ENCODE measurements around the gene MTA2.

Gene MTA2

GRCh38 chr11:62600367-62601121 lies 1.1 kb downstream of the MTA2 start:
- peaks cover 44% of the 10 kb centered on the region for H3K79me2 ChIP-seq (ENCODE audit: insufficient read depth, low read depth)

GRCh38 chr11:62599901-62600300 lies 1.8 kb downstream of the MTA2 start:
- Histone ChIP-seq H3K27ac (peak overlapping the region; percentile 88; the same call in 1 of the 2 replicates), H3K79me2 (ENCODE audit: insufficient read depth, low read depth) (peaks cover 44% of the 10 kb centered on the region), H3K36me3 (ENCODE audit: insufficient read depth) (peaks cover 11% of the 10 kb centered on the region; the same call in 1 of the 2 replicates), H3K27me3 (ENCODE audit: insufficient read depth, low read depth) (no peaks in the 10 kb centered on the region), H3K4me2 (peak overlapping the region; percentile 92), H2AFZ (ENCODE audit: low read depth) (no peak overlapping the region), H3K9ac (no peak overlapping the region; the same call in 1 of the 2 replicates), H3K4me3 (IDR thresholded peaks at IDR 0.05; ENCODE audit: insufficient read depth, low read depth, low read length) (no peak overlapping the region), H3K4me1 (ENCODE audit: low read depth, poor library complexity, severe bottlenecking) (peaks cover 25% of the 10 kb centered on the region), H4K20me1 (ENCODE audit: insufficient read depth) (no peaks in the 10 kb centered on the region)
- TF ChIP-seq CTCF (conservative IDR thresholded peaks at IDR 0.05; ENCODE audit: low read depth, low read length), result no peak

More at GRCh38 chr11:62600367-62601121, 1.1 kb downstream of the MTA2 start:
- Histone ChIP-seq H4K20me1 (ENCODE audit: insufficient read depth) (no peaks in the 10 kb centered on the region), H3K27me3 (ENCODE audit: insufficient read depth, low read depth) (no peaks in the 10 kb centered on the region), H3K9ac (peak overlapping the region; percentile 96), H3K4me1 (ENCODE audit: low read depth, poor library complexity, severe bottlenecking) (peaks cover 25% of the 10 kb centered on the region), H3K4me3 (IDR thresholded peaks at IDR 0.05; ENCODE audit: insufficient read depth, low read depth, low read length) (no peak overlapping the region), H3K36me3 (ENCODE audit: insufficient read depth) (peaks cover 6% of the 10 kb centered on the region; the same call in 1 of the 2 replicates), H3K27ac (peak overlapping the region; percentile 88), H3K4me2 (peak overlapping the region; percentile 92), H2AFZ (ENCODE audit: low read depth) (peak overlapping the region; percentile 58; the same call in 1 of the 2 replicates)
- TF ChIP-seq CTCF (conservative IDR thresholded peaks at IDR 0.05; ENCODE audit: low read depth, low read length), result no peak

- H2AFZ ChIP-seq (ENCODE audit: low read depth), result no peak overlapping the region
- H4K20me1 ChIP-seq (ENCODE audit: insufficient read depth), result no peaks in the 10 kb centered on the region
These were observed 2.5 kb downstream of the MTA2 start for GRCh38 chr11:62599069-62599696.

GRCh38 chr11:62595124-62595523 lies 6.5 kb downstream of the MTA2 start:
- no peaks in the 10 kb centered on the region for H3K27me3 ChIP-seq (ENCODE audit: insufficient read depth, low read depth)
- peaks cover 14% of the 10 kb centered on the region; the same call in 1 of the 2 replicates for H3K36me3 ChIP-seq (ENCODE audit: insufficient read depth)
- no peak overlapping the region for H2AFZ ChIP-seq (ENCODE audit: low read depth)
- H3K9ac ChIP-seq, result no peak overlapping the region
- peaks cover 41% of the 10 kb centered on the region for H3K79me2 ChIP-seq (ENCODE audit: insufficient read depth, low read depth)
- H3K4me3 ChIP-seq (IDR thresholded peaks at IDR 0.05; ENCODE audit: insufficient read depth, low read depth, low read length), result no peak overlapping the region
- peaks cover 44% of the 10 kb centered on the region for H3K4me1 ChIP-seq (ENCODE audit: low read depth, poor library complexity, severe bottlenecking)
- TF ChIP-seq CTCF (conservative IDR thresholded peaks at IDR 0.05; ENCODE audit: low read depth, low read length), result no peak
- no peaks in the 10 kb centered on the region for H4K20me1 ChIP-seq (ENCODE audit: insufficient read depth)
- H3K4me2 ChIP-seq, result no peak overlapping the region
- no peak overlapping the region for H3K27ac ChIP-seq

More at GRCh38 chr11:62599069-62599696, 2.5 kb downstream of the MTA2 start:
- no peak for TF ChIP-seq CTCF (conservative IDR thresholded peaks at IDR 0.05; ENCODE audit: low read depth, low read length)
- Histone ChIP-seq H3K27ac (no peak overlapping the region), H3K36me3 (ENCODE audit: insufficient read depth) (peaks cover 14% of the 10 kb centered on the region; the same call in 1 of the 2 replicates), H3K4me2 (peak overlapping the region; percentile 92), H3K79me2 (ENCODE audit: insufficient read depth, low read depth) (peaks cover 44% of the 10 kb centered on the region), H3K9ac (no peak overlapping the region), H3K27me3 (ENCODE audit: insufficient read depth, low read depth) (no peaks in the 10 kb centered on the region), H3K4me3 (IDR thresholded peaks at IDR 0.05; ENCODE audit: insufficient read depth, low read depth, low read length) (no peak overlapping the region), H3K4me1 (ENCODE audit: low read depth, poor library complexity, severe bottlenecking) (peaks cover 25% of the 10 kb centered on the region)

Measured in KMS-11 (cell line).